Measurements from ENCODE around the gene SLC20A1. TPM values are rescaled to one million over a fixed set of nuclear protein-coding genes. Genes with fewer than 3 reads are reported as not detected.
"Not testable (repeated sequence)": the region's sequence is repeated elsewhere in the genome, so short reads cannot be mapped to it uniquely, and the experiment has no call there.

Gene SLC20A1
- total RNA-seq, 4 donors from 2014 or later: 11.5 to 30.6 (median 24.4) TPM

GRCh38 chr2:112665113-112665780 is 19.5 kb downstream of the SLC20A1 start:
- Histone ChIP-seq H3K36me3 (no peaks in the 10 kb centered on the region), H3K27me3 (no peaks in the 10 kb centered on the region), H3K4me3 (no peak overlapping the region), H3K9me3 (no peaks in the 10 kb centered on the region), H3K27ac (no peak overlapping the region), H3K4me1 (no peaks in the 10 kb centered on the region)
- intact Hi-C loops (cut with DNase I; ENCODE audit: low total_unique reads): no loop called here
- DNase-seq: no peak
- TF ChIP-seq POLR2A (IDR thresholded peaks at IDR 0.05): no peak
- no peak for TF ChIP-seq CTCF (IDR thresholded peaks at IDR 0.05)

- Histone ChIP-seq H3K36me3 (no peaks in the 10 kb centered on the region), H3K4me3 (no peak overlapping the region), H3K27me3 (no peaks in the 10 kb centered on the region), H3K4me1 (no peaks in the 10 kb centered on the region), H3K9me3 (no peaks in the 10 kb centered on the region), H3K27ac (no peak overlapping the region)
- no peak for TF ChIP-seq CTCF (IDR thresholded peaks at IDR 0.05)
- TF ChIP-seq POLR2A (IDR thresholded peaks at IDR 0.05): no peak
- DNase-seq: no peak
- intact Hi-C loops (cut with DNase I; ENCODE audit: low total_unique reads): no loop called here
These were observed 21.0 kb downstream of the SLC20A1 start for GRCh38 chr2:112666761-112667122.

GRCh38 chr2:112667540-112667939 is 21.8 kb downstream of the SLC20A1 start:
- H3K27me3 ChIP-seq; H3K4me1 ChIP-seq; H3K4me3 ChIP-seq; H3K27ac ChIP-seq; intact Hi-C loops (cut with DNase I; ENCODE audit: low total_unique reads); DNase-seq; H3K9me3 ChIP-seq; H3K36me3 ChIP-seq: not testable (repeated sequence)

- no peaks in the 10 kb centered on the region for H3K4me1 ChIP-seq
- no peaks in the 10 kb centered on the region for H3K36me3 ChIP-seq
- DNase-seq: no peak
- no peaks in the 10 kb centered on the region for H3K9me3 ChIP-seq
- intact Hi-C loops (cut with DNase I; ENCODE audit: low total_unique reads): no loop called here
- TF ChIP-seq POLR2A (IDR thresholded peaks at IDR 0.05): no peak
- TF ChIP-seq CTCF (IDR thresholded peaks at IDR 0.05): no peak
- no peak overlapping the region for H3K4me3 ChIP-seq
- no peaks in the 10 kb centered on the region for H3K27me3 ChIP-seq
- H3K27ac ChIP-seq: no peak overlapping the region
These were observed 23.9 kb downstream of the SLC20A1 start for GRCh38 chr2:112669667-112670066.

GRCh38 chr2:112670252-112671022 is 24.7 kb downstream of the SLC20A1 start:
- H3K27ac ChIP-seq: no peak overlapping the region
- no peaks in the 10 kb centered on the region for H3K4me1 ChIP-seq
- no peaks in the 10 kb centered on the region for H3K27me3 ChIP-seq
- no peak for DNase-seq
- H3K36me3 ChIP-seq: no peaks in the 10 kb centered on the region
- no peak overlapping the region for H3K4me3 ChIP-seq
- TF ChIP-seq CTCF (IDR thresholded peaks at IDR 0.05) (no peak), POLR2A (IDR thresholded peaks at IDR 0.05) (no peak)
- intact Hi-C loops (cut with DNase I; ENCODE audit: low total_unique reads): no loop called here
- H3K9me3 ChIP-seq: no peaks in the 10 kb centered on the region

All from uterus (tissue), 4 donors.